ENCODE measurements around the gene FGFR2. TPM values are rescaled to one million over a fixed set of nuclear protein-coding genes. Genes with fewer than 3 reads are reported as not detected.

FGFR2 gene
- total RNA-seq, 2 experiments from 2014 or later = 0.14 to 0.22 TPM

DNA sequence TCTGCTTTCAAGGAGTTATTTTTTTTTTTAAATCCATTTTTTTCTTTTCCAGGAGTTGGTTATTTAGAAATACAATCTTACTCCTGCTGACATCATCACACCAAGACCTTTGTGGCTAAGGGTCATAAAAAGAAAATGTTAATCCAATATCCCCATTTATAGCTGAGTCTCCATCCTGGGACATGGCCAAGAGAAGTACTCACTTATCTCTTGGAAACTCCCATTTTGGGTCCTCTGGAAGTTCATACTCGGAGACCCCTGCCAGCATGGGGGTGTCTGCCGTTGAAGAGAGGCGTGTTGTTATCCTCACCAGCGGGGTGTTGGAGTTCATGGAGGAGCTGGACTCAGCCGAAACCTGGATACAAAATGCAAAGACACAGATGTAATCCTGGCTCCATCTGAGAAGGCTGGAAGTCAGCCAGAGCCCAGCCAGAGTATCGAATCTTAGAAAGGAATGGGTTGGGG lies 94.6 kb downstream of the FGFR2 start:
- Mint-ChIP-seq H3K27ac (no peak overlapping the region), H3K4me3 (no peak overlapping the region), H3K4me1 (ENCODE audit: low read depth) (no peaks in the 10 kb centered on the region), H3K27me3 (no peaks in the 10 kb centered on the region), H3K36me3 (ENCODE audit: low read depth) (no peaks in the 10 kb centered on the region), H3K9me3 (no peaks in the 10 kb centered on the region)
- CTCF ChIA-PET = no interaction called here
- H3K4me3 ChIP-seq (ENCODE audit: low read length) = no peak overlapping the region
- DNase-seq (no peak), ATAC-seq (ENCODE audit: poor library complexity) (no peak)
- POLR2A ChIA-PET = no interaction called here
- no peaks in the 10 kb centered on the region for H3K4me1 ChIP-seq (ENCODE audit: insufficient read depth, low read length)
- peaks cover 0 to 7% of the 10 kb centered on the region in 2 experiments for H3K9me3 ChIP-seq (ENCODE audit: control insufficient read depth in 1 of 2, insufficient read depth in 1 of 2, low read length in 2 of 2)
- TF ChIP-seq CTCF (IDR thresholded peaks at IDR 0.05) = no peak
- H3K27me3 ChIP-seq (ENCODE audit: control insufficient read depth in 1 of 2, insufficient read depth in 2 of 2, low read length in 2 of 2) = no peaks in the 10 kb centered on the region
- H3K27ac ChIP-seq (ENCODE audit: low read depth in 1 of 2, low read length in 2 of 2) = no peak overlapping the region
- intact Hi-C loops (cut with DNase I, micrococcal nuclease) = no loop called here
- no peaks in the 10 kb centered on the region for H3K36me3 ChIP-seq (ENCODE audit: insufficient read depth, low read length)

DNA sequence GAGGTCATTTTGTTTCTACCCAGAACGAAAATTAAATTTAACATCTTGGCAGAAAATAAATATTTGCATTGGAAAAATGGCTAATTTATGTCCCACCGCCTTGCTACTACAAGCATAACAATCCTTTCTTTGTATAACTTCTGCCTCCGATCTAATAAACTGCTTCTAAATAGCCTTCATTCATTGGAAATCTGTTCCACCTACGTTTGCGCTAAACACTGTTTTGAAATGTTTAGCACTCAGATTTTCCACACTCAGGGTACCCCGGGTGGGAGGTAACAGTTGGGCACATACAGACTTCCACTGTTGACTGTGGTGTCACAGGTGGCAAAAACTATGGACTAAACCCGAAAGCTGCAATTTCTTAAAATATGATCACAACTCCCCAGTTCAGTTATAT lies 96.4 kb downstream of the FGFR2 start:
- intact Hi-C loops (cut with DNase I, micrococcal nuclease) = no loop called here
- CTCF ChIA-PET = no interaction called here
- Mint-ChIP-seq H3K9me3 (no peaks in the 10 kb centered on the region), H3K36me3 (ENCODE audit: low read depth) (no peaks in the 10 kb centered on the region), H3K4me1 (ENCODE audit: low read depth) (no peaks in the 10 kb centered on the region), H3K27ac (no peak overlapping the region), H3K27me3 (no peaks in the 10 kb centered on the region), H3K4me3 (no peak overlapping the region)
- POLR2A ChIA-PET = no interaction called here
- no peak for DNase-seq
- Histone ChIP-seq H3K27ac (ENCODE audit: low read depth in 1 of 2, low read length in 2 of 2) (no peak overlapping the region), H3K4me3 (ENCODE audit: low read length) (no peak overlapping the region), H3K36me3 (ENCODE audit: insufficient read depth, low read length) (no peaks in the 10 kb centered on the region), H3K27me3 (ENCODE audit: control insufficient read depth in 1 of 2, insufficient read depth in 2 of 2, low read length in 2 of 2) (no peaks in the 10 kb centered on the region), H3K9me3 (ENCODE audit: control insufficient read depth in 1 of 2, insufficient read depth in 1 of 2, low read length in 2 of 2) (peaks cover 0 to 7% of the 10 kb centered on the region in 2 experiments), H3K4me1 (ENCODE audit: insufficient read depth, low read length) (no peaks in the 10 kb centered on the region)
- TF ChIP-seq CTCF (IDR thresholded peaks at IDR 0.05) = no peak
- ATAC-seq (ENCODE audit: poor library complexity) = no peak

DNA sequence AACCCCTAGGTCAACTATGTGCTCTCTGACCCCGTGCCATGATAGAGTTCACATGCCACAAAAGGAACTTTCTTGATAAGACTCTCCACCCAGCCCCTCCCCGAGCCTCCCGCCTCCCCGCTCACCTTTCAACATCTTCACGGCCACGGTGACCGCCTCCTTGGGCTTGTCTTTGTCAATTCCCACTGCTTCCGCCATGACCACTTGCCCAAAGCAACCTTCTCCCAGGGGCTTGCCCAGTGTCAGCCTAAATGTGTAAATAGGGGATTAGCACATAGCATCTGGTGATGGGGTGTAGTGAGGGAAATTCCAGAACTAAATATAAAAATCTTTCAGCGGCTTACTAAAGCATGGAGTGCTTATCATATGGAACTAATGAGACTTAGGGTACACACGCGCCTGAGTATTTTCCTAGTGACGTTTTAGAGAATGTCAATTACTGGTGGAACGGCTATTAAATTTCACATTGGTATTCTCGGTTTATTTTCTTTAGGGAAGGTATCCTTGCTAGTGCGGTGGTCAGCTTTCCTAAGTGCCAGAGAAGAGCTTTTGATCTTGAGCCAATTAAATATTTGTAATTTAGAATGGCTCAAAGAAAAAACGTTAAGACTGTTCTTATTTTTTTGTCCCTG lies 97.4 kb downstream of the FGFR2 start:
- Histone ChIP-seq H3K27ac (ENCODE audit: low read depth in 1 of 2, low read length in 2 of 2) (no peak overlapping the region), H3K36me3 (ENCODE audit: insufficient read depth, low read length) (no peaks in the 10 kb centered on the region), H3K27me3 (ENCODE audit: control insufficient read depth in 1 of 2, insufficient read depth in 2 of 2, low read length in 2 of 2) (no peaks in the 10 kb centered on the region), H3K4me3 (ENCODE audit: low read length) (no peak overlapping the region), H3K9me3 (ENCODE audit: control insufficient read depth in 1 of 2, insufficient read depth in 1 of 2, low read length in 2 of 2) (peaks cover 0 to 7% of the 10 kb centered on the region in 2 experiments), H3K4me1 (ENCODE audit: insufficient read depth, low read length) (no peaks in the 10 kb centered on the region)
- no peak for TF ChIP-seq CTCF (IDR thresholded peaks at IDR 0.05)
- intact Hi-C loops (cut with DNase I, micrococcal nuclease) = no loop called here
- H3K27ac Mint-ChIP-seq = no peak overlapping the region
- H3K4me3 Mint-ChIP-seq = no peak overlapping the region
- H3K36me3 Mint-ChIP-seq (ENCODE audit: low read depth) = no peaks in the 10 kb centered on the region
- ChIA-PET CTCF (no interaction called here), POLR2A (no interaction called here)
- no peaks in the 10 kb centered on the region for H3K9me3 Mint-ChIP-seq
- no peaks in the 10 kb centered on the region for H3K4me1 Mint-ChIP-seq (ENCODE audit: low read depth)
- H3K27me3 Mint-ChIP-seq = no peaks in the 10 kb centered on the region
- ATAC-seq (ENCODE audit: poor library complexity) (no peak), DNase-seq (no peak)

All from CD4-positive, alpha-beta T cell (primary cell).